Vagina (tissue), 2 donors: ENCODE results near the gene CACHD1. TPM values are rescaled to one million over a fixed set of nuclear protein-coding genes. Genes with fewer than 3 reads are reported as not detected.

Experiments
- DNase-seq, 2 donors: peaks; one replicate each; pipeline ENCODE4 v3.0.0-alpha.2; 2017; ENCODE audit errors: extremely low spot score in 2 of 2
- H3K27ac ChIP-seq: fragments of 200-600 bp; sonication (generic); one replicate; pipeline ENCODE4 v1.5.1; 2019
- H3K27me3 ChIP-seq: fragments of 200-600 bp; sonication (generic); one replicate; pipeline ENCODE4 v1.5.1; 2019
- H3K36me3 ChIP-seq, 2 donors: fragments of 200-600 bp; sonication (generic); one replicate each; pipeline ENCODE4 v1.5.1; 2017 to 2019
- H3K4me1 ChIP-seq: fragments of 200-600 bp; sonication (generic); one replicate; pipeline ENCODE4 v1.5.1; 2019
- H3K4me3 ChIP-seq, 2 donors: fragments of 200-600 bp; sonication (generic); 1 replicate in 1 of 2; 2 replicates in 1 of 2; pipeline ENCODE4 v1.5.1; 2016 to 2019
- H3K9me3 ChIP-seq: fragments of 200-600 bp; sonication (generic); one replicate; pipeline ENCODE4 v1.5.1; 2019
- POLR2A ChIP-seq, 2 donors: fragments of 450-650 bp; IDR thresholded peaks; one replicate each; pipeline ENCODE4 v1.6.1; 2017; ENCODE audit warnings: antibody characterized with exemption in 2 of 2, mild to moderate bottlenecking in 2 of 2, moderate library complexity in 2 of 2
- POLR2AphosphoS5 ChIP-seq, 2 donors: sonication (generic); formaldehyde crosslinking; IDR thresholded peaks; one replicate each; pipeline ENCODE4 v1.9.0; 2017; ENCODE audit warnings: antibody characterized with exemption in 2 of 2, mild to moderate bottlenecking in 2 of 2, low read depth in 1 of 2; ENCODE audit not compliant: insufficient read depth in 1 of 2
- intact Hi-C: fragments of 100-400 bp; cut with DNase I; formaldehyde crosslinking; loops from one replicate; pipeline ENCODE4 v1.15.1; 2023
- total RNA-seq: library from RNA; depleted of rRNA; stranded (reverse); fragments of >200 nt; gene quantifications from one replicate; pipeline ENCODE4 v1.2.3, GENCODE V29; 2016
- TF ChIP-seq, protein P1 (sequence below), 3 experiments: fragments of 450-650 bp in 2 of 3; fragments of 200-600 bp in 1 of 3; sonication (generic) in 1 of 3; IDR thresholded peaks; one replicate each; pipeline ENCODE4 v1.5.1; 2017 to 2019; ENCODE audit warnings: antibody characterized with exemption in 3 of 3, mild to moderate bottlenecking in 2 of 3, moderate library complexity in 2 of 3

The CACHD1 gene
- total RNA-seq, 1 donor from 2014 or later = 27.7 TPM

DNA sequence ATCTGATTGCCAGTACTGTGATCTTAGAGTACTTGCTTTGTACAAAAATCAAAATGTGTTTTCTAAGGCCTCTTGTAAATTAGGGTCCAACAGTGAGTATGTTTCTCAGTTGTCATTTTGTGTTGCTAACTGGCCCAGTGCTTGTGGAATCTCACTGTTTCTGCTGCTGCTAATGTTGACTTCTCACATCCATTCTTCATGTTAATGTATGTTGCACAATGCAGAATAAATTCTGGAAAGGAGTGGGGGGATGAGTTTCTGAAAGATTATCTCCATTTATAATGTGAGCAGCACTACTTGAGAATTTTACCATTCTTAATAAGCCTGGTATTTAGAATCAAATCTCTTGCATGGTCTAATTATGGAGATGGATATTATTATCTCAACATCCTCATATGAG lies 57.9 kb downstream of the CACHD1 start:
- TF ChIP-seq, protein P1, sequence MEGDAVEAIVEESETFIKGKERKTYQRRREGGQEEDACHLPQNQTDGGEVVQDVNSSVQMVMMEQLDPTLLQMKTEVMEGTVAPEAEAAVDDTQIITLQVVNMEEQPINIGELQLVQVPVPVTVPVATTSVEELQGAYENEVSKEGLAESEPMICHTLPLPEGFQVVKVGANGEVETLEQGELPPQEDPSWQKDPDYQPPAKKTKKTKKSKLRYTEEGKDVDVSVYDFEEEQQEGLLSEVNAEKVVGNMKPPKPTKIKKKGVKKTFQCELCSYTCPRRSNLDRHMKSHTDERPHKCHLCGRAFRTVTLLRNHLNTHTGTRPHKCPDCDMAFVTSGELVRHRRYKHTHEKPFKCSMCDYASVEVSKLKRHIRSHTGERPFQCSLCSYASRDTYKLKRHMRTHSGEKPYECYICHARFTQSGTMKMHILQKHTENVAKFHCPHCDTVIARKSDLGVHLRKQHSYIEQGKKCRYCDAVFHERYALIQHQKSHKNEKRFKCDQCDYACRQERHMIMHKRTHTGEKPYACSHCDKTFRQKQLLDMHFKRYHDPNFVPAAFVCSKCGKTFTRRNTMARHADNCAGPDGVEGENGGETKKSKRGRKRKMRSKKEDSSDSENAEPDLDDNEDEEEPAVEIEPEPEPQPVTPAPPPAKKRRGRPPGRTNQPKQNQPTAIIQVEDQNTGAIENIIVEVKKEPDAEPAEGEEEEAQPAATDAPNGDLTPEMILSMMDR (IDR thresholded peaks at IDR 0.05) = no peak
- TF ChIP-seq POLR2A (IDR thresholded peaks at IDR 0.05) = no peak
- no peak for TF ChIP-seq POLR2AphosphoS5 (IDR thresholded peaks at IDR 0.05; ENCODE audit: insufficient read depth in 1 of 2, low read depth in 1 of 2)
- DNase-seq = no peak
- Histone ChIP-seq H3K4me1 (peaks cover 55% of the 10 kb centered on the region), H3K4me3 (no peak overlapping the region), H3K36me3 (no peaks in the 10 kb centered on the region), H3K27ac (no peak overlapping the region), H3K27me3 (no peaks in the 10 kb centered on the region), H3K9me3 (no peaks in the 10 kb centered on the region)
- intact Hi-C loops = no loop called here

DNA sequence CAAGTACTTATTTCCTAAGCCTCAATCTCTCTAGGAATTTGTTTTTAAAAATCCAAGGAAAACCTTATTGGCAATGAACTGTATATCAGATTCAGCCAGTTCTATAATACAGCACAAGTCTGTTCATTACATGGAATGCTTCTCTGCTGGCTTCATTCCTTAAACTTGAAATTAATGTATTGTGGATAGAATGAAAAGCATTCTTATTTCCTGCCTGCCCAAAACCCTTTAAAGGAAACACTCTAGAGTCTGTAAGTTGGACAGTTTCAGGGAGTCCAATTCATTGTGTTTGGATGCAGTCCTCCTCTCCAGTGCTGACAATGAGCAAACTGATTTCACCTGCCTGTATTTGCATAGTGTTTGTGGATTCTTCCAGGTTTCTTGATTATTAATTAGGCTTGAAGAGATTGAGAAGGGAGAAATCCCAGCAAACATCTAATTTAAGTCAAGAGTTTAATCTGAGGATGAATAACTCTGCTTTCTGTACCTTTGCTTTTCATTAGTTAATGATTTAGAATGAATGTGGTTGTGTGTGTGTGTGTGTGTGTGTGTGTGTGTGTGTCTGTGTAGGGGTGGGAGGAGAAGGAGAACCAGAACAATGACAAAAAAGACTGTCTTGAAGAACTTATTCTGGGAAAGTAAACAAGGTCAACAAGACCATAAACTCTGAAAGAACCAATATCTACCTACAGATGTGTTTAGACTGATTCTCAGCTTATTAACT lies 61.2 kb downstream of the CACHD1 start:
- Histone ChIP-seq H3K27me3 (no peaks in the 10 kb centered on the region), H3K9me3 (no peaks in the 10 kb centered on the region)
- intact Hi-C loops = no loop called here

DNA sequence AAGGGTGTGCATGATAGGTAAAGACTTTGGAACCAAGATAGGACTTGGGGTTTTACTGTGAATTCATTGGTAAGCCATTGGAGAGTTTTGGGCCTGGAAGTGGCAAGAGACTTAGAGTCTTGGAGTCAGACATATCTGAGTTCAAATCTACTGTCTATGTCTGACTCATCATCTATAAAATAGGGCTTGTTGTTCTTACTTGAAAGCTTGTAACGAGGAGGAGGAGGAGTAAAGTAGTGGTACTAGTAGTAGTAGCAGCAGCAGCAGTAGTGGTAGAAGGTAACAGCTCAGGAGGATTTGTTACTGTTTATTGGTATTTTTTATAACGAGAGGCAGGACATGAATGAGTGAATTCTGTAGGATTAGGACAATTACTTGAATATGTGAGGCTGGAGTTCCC lies 62.7 kb downstream of the CACHD1 start:
- H3K36me3 ChIP-seq = no peaks in the 10 kb centered on the region
- no peak overlapping the region for H3K4me3 ChIP-seq
- H3K4me1 ChIP-seq = peaks cover 37% of the 10 kb centered on the region
- H3K27me3 ChIP-seq = no peaks in the 10 kb centered on the region
- intact Hi-C loops = no loop called here
- no peak for DNase-seq
- no peaks in the 10 kb centered on the region for H3K9me3 ChIP-seq
- TF ChIP-seq POLR2A (IDR thresholded peaks at IDR 0.05) (no peak), POLR2AphosphoS5 (IDR thresholded peaks at IDR 0.05; ENCODE audit: insufficient read depth in 1 of 2, low read depth in 1 of 2) (no peak)
- TF ChIP-seq, protein P1 (IDR thresholded peaks at IDR 0.05) = no peak
- H3K27ac ChIP-seq = no peak overlapping the region

More for the DNA sequence above, 61.2 kb downstream of the CACHD1 start:
- no peak for DNase-seq
- H3K4me1 ChIP-seq = peaks cover 37% of the 10 kb centered on the region
- TF ChIP-seq POLR2A (IDR thresholded peaks at IDR 0.05) (no peak), POLR2AphosphoS5 (IDR thresholded peaks at IDR 0.05; ENCODE audit: insufficient read depth in 1 of 2, low read depth in 1 of 2) (no peak)
- TF ChIP-seq, protein P1 (IDR thresholded peaks at IDR 0.05) = no peak
- no peak overlapping the region for H3K4me3 ChIP-seq
- no peak overlapping the region for H3K27ac ChIP-seq
- no peaks in the 10 kb centered on the region for H3K36me3 ChIP-seq

DNA sequence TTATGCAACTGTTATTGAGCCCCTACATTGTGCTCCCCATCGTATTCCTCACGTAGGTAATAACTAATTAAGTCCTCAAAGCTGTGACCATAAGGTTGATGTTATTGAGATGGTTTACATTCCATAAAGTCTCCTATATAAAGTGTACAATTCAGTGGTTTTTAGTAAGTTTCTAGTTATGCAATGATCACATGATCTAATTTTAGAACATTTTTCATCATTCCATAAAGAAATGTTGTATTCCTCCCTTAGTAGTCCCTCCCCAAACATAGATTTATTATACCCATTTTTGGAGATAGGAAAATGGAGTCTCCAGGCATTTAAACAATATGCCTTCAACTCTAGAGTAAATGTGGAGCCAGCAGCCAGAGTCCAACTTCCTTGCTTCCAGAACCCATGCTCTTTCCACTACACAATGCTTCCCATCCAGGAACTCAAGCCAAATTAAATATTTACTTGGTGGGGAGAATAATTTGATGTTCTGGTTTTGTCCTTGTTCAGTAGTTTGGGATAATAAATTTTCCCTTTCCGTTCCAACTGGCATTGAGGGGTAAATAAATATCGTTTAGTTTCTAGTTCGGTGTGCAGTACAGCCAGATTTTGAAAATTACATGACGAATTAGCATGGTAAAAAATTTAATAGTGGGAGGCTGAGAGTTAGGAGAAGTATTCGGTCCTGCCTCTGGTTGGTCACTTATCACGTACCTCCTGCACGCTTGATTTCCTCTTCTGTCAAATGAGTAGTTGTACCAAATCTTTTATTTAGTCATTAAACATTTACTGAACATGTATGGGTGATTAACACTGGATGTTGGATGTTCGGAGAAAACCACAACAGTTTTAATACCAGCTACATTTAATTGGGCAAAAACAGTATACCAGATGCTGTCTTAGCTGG lies 66.3 kb downstream of the CACHD1 start:
- Histone ChIP-seq H3K4me3 (no peak overlapping the region), H3K9me3 (no peaks in the 10 kb centered on the region), H3K27ac (no peak overlapping the region), H3K36me3 (no peaks in the 10 kb centered on the region), H3K4me1 (peaks cover 64% of the 10 kb centered on the region), H3K27me3 (no peaks in the 10 kb centered on the region)
- no peak for DNase-seq
- intact Hi-C loops = no loop called here
- peak in 1 of 2 donors; percentile 70 for TF ChIP-seq POLR2AphosphoS5 (IDR thresholded peaks at IDR 0.05; ENCODE audit: insufficient read depth in 1 of 2, low read depth in 1 of 2)
- no peak for TF ChIP-seq POLR2A (IDR thresholded peaks at IDR 0.05)

DNA sequence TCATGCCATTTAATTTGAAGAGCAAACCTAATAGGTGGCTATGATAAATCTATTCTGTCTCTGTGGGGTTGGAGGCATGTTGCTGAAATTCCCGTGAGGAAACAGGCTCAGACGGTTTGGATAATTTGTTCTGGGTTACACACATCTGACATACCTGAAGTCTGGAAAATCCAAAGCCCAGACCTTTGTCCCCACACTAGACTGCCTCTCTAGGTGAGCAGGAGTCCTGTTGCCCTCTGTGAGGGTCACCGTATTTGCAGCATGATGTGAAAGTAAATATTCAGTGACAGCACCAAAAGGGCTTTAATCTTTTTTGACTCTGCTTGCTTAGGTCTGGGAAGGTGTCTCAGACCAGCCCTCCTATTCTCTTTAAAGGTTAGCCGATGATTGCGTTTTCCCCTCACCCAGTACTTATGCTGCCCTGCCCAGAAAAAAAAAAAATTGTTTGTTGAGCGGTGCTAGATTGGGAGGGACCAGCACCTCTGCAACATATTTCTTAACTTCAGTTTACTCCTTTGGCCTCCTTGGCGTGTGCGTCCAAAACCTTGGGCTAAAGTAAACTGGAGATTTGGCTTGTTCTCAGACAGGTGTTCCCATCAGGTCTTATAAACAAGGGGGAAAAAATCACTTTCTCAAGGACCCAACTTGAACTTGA lies 67.0 kb downstream of the CACHD1 start:
- TF ChIP-seq, protein P1 (IDR thresholded peaks at IDR 0.05) = no peak
- no peak for TF ChIP-seq POLR2A (IDR thresholded peaks at IDR 0.05)
- TF ChIP-seq POLR2AphosphoS5 (IDR thresholded peaks at IDR 0.05; ENCODE audit: insufficient read depth in 1 of 2, low read depth in 1 of 2) = no peak
- no peak overlapping the region for H3K4me3 ChIP-seq
- no peaks in the 10 kb centered on the region for H3K27me3 ChIP-seq
- H3K9me3 ChIP-seq = no peaks in the 10 kb centered on the region
- H3K4me1 ChIP-seq = peaks cover 64% of the 10 kb centered on the region
- H3K27ac ChIP-seq = no peak overlapping the region
- no peak for DNase-seq
- intact Hi-C loops = no loop called here
- no peaks in the 10 kb centered on the region for H3K36me3 ChIP-seq
